Amniotic stem cell (primary cell): ENCODE data around the gene SLC5A8.
"Not testable (repeated sequence)": the region's sequence is repeated elsewhere in the genome, so short reads cannot be mapped to it uniquely, and the experiment has no call there.

Experiments
- DNase-seq: peaks from one replicate; lab custom pipeline; 2025; lab: John Stamatoyannopoulos, UW

Gene SLC5A8

GRCh38 chr12:101168001-101168400 lies 42.0 kb downstream of the SLC5A8 start:
- no peak for DNase-seq

- no peak for DNase-seq
Observed at GRCh38 chr12:101166866-101167265, 43.2 kb downstream of the SLC5A8 start.

- no peak for DNase-seq
Observed at GRCh38 chr12:101165319-101165718, 44.7 kb downstream of the SLC5A8 start.

GRCh38 chr12:101145777-101146431 lies 64.1 kb downstream of the SLC5A8 start:
- DNase-seq = not testable (repeated sequence)

GRCh38 chr12:101127521-101128219 lies 82.4 kb downstream of the SLC5A8 start:
- DNase-seq = peak; percentile 1

GRCh38 chr12:101117842-101118241 lies 92.2 kb downstream of the SLC5A8 start:
- no peak for DNase-seq

- no peak for DNase-seq
Observed at GRCh38 chr12:101116911-101117310, 93.1 kb downstream of the SLC5A8 start.

GRCh38 chr12:101115326-101115725 lies 94.7 kb downstream of the SLC5A8 start:
- no peak for DNase-seq

GRCh38 chr12:101111441-101111840 lies 98.6 kb downstream of the SLC5A8 start:
- no peak for DNase-seq

GRCh38 chr12:101110866-101111265 lies 99.2 kb downstream of the SLC5A8 start:
- no peak for DNase-seq

GRCh38 chr12:101108130-101108529 lies 101.9 kb downstream of the SLC5A8 start:
- DNase-seq = no peak

- DNase-seq = no peak
Observed at GRCh38 chr12:101107032-101107763, 102.8 kb downstream of the SLC5A8 start.
